ENCODE results near the gene C9orf72.

Gene C9orf72

DNA sequence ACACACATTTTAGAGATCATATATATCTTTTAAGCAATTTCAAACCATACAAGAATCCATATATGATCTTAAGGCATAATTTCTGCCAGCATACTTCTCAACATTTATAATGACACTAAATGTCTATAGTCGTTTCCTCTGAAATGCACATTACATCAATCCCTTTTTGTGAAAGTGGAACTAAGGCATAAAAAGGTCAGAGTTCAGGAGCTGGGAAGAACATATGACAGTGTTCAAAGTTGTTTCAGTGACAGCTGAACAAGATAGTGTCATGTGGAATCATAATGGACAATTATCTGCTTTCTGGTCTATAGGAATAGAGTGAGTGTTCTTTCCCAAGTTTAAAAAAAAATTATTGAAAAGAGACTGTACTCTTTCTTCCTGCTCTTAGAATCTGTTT, 41.2 kb downstream of the C9orf72 start:
- no peak overlapping the region for H3K4me3 ChIP-seq (ENCODE audit: control insufficient read depth, low read depth, low read length)
- DNase-seq (ENCODE audit: low read depth): no peak
- TF ChIP-seq, protein P1, sequence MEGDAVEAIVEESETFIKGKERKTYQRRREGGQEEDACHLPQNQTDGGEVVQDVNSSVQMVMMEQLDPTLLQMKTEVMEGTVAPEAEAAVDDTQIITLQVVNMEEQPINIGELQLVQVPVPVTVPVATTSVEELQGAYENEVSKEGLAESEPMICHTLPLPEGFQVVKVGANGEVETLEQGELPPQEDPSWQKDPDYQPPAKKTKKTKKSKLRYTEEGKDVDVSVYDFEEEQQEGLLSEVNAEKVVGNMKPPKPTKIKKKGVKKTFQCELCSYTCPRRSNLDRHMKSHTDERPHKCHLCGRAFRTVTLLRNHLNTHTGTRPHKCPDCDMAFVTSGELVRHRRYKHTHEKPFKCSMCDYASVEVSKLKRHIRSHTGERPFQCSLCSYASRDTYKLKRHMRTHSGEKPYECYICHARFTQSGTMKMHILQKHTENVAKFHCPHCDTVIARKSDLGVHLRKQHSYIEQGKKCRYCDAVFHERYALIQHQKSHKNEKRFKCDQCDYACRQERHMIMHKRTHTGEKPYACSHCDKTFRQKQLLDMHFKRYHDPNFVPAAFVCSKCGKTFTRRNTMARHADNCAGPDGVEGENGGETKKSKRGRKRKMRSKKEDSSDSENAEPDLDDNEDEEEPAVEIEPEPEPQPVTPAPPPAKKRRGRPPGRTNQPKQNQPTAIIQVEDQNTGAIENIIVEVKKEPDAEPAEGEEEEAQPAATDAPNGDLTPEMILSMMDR (conservative IDR thresholded peaks at IDR 0.05; ENCODE audit: control insufficient read depth, insufficient read depth, low read depth, low read length): no peak

DNA sequence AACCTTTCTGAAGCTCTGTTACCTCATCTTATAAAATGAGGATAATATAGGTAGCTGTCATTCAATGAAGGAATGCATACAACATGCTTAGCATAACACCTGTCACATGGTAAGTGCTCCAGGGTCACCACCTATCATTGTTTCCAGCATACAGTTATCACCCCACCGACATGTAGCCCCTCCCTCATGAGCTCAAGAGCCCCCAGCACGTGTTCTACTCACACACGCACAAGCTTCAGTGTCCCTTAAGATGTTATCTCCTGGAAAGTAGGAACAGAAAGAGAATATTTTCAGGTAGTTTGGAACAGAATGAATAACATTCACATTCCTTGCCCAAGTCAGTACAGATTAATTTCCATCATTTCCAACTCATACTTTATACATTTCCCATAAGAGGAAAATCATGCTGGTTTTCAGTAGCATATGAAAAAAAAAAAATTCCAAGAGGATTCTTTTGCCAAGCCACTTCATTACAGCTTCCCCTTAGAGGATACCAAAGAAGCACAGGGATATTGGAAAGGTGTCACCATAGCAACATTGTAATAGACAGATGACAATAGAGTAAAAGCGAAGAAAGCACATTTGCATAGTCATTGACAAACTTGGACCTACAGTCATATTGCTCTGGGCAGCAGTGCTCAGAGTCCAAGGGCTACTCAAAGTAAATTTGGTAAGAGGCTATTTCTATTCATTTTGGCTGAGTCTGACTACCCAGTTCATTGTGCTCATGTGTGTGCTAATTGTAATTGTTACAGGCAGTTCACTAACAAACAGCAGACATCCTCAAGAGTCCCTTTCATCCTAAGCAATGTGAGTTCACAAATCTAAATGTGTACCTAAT, 42.1 kb downstream of the C9orf72 start:
- TF ChIP-seq, protein P1 (conservative IDR thresholded peaks at IDR 0.05; ENCODE audit: control insufficient read depth, insufficient read depth, low read depth, low read length): no peak
- no peak for DNase-seq (ENCODE audit: low read depth)
- no peak overlapping the region for H3K4me3 ChIP-seq (ENCODE audit: control insufficient read depth, low read depth, low read length)

DNA sequence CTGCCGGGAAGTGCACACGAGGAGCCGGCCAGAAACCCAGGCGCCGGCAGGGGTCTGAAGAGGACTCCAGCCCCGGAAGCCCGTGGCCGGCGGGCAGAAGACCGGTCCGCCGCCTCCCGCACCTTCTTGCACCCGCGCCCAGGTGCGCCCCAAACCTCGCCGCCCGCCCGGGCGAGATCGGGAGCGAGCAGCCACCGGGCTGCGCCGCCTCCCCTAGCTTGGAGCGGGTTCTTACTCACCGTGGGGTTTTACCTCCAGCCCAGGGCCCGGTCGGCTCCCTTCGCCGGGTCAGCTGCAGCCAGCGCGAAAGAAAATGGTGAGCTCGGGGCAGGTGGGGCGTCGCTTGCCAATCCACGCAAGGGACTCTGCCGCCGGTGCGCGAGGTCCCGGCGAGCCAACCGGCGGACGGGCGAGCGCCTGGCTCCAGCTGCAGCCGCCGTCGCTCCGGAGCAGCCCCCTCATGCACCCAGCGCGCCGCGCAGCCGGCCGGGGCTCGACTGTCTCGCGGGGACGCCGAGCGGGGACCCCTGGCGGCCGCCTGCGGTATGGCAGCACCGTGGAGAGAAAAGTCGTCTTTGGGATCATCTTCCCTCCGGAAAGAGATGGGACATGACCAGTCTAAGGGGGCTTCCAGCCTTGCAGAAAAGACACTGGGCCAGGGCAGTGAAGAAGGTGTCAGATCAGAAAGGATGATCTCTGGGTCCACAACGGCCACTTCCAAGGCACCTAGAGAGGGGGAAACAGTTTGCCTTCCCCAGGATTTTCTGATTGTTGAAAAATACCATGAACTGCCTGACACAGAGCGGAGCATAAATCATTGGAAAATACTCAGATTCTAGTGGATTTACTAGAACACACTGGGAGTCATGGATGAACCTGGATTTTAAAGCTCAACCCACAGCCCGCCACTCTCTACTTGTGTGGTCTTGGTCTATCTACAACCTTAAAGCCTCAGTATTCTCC, 43.7 kb downstream of the C9orf72 start, which contains the start of gene MOB3B:
TSS of gene MOB3B (minus strand) at position 499 of the 963 bp plus-strand sequence. CDS start 74,264 bp downstream, outside the sequence.
- DNase-seq (ENCODE audit: low read depth): peak; percentile 46
- peak within 1 kb of the TSS; percentile 48 for H3K4me3 ChIP-seq (ENCODE audit: control insufficient read depth, low read depth, low read length)
- TF ChIP-seq, protein P1 (conservative IDR thresholded peaks at IDR 0.05; ENCODE audit: control insufficient read depth, insufficient read depth, low read depth, low read length): peak; percentile 57

DNA sequence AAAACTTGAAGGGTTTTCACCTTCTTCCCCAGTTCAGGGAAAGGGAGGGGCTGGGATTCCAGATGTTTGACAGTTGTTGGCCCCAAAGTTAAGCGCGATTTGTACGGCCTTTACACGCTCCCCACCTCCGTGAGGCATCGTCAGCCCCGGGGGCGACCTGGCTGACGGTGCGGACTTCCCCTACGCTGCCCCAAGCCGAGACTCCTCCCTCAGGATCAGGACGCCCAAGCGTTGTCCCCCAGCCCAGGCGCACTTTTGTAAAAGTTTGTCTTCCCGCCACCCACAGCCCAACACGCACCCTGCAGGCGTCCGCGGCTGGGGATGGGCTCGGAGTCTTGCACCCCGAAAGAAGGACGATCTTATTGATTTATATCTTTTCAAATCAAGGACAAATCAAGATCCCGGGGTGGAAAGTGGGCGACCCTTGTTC, 44.4 kb downstream of the C9orf72 start:
- peak overlapping the region; percentile 48 for H3K4me3 ChIP-seq (ENCODE audit: control insufficient read depth, low read depth, low read length)
- TF ChIP-seq, protein P1 (conservative IDR thresholded peaks at IDR 0.05; ENCODE audit: control insufficient read depth, insufficient read depth, low read depth, low read length): no peak
- DNase-seq (ENCODE audit: low read depth): no peak

DNA sequence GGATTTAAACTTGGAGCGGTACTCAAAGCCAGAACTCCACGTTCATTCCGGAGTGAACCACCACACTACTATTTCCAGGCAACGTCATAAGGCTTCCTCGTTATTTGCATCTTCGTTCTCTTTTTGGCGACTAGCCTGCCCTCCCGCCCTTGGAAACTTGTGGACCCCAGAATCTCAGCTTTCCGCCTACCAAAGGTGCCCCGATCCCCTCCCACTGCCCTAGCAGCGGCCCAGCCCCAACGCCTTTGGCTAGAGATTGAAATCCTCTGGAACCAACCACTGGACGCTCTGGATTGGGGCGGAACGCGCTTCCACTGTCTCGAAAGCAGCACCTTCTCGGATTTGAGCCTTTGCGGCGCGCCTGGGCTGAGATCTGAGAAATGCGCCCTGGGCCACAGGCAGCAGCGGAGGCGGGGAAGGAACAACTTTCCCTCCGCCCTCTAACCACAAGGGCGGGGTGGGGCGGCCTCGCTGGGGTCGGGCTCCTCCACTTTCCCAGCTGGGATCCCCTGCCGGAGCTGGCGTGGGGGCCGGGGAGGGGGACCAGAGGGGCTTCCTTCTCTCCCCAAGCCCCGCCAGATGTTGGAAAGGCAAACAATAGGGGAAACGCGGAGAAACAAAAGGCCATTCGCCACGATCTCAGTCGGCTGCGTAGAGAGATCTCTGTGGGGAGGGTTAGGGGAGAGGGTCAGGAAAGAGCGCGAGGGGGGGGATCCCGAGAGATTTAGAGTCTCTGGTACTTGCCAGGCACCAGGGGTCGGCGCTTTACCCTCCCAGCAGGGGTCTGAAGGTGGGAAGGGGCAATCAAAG, 45.0 kb downstream of the C9orf72 start:
- TF ChIP-seq, protein P1 (conservative IDR thresholded peaks at IDR 0.05; ENCODE audit: control insufficient read depth, insufficient read depth, low read depth, low read length): no peak
- peak overlapping the region; percentile 48 for H3K4me3 ChIP-seq (ENCODE audit: control insufficient read depth, low read depth, low read length)
- peak; percentile 53 for DNase-seq (ENCODE audit: low read depth)

DNA sequence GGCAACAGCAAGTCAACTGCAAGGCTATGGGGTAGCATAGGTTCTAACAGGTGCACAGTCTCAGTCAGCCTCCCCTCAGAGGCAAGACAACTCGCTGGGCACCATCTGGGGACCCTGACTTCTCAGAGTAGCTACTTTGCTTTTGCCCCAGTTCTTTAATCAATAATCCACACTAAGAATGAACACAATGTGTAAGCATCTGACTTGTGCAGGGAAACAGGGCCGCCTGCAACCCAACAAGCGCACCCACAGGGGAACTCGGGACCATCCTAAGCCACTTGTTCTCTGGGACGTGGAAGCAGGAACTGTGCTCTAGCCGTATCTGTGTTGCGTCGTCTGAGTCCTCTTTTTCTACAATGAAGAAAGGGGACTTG, 45.6 kb downstream of the C9orf72 start:
- H3K4me3 ChIP-seq (ENCODE audit: control insufficient read depth, low read depth, low read length): no peak overlapping the region
- DNase-seq (ENCODE audit: low read depth): no peak
- TF ChIP-seq, protein P1 (conservative IDR thresholded peaks at IDR 0.05; ENCODE audit: control insufficient read depth, insufficient read depth, low read depth, low read length): no peak

Measured in fibroblast of mammary gland (primary cell).